ENCODE results near the gene PTPRM.

DNA sequence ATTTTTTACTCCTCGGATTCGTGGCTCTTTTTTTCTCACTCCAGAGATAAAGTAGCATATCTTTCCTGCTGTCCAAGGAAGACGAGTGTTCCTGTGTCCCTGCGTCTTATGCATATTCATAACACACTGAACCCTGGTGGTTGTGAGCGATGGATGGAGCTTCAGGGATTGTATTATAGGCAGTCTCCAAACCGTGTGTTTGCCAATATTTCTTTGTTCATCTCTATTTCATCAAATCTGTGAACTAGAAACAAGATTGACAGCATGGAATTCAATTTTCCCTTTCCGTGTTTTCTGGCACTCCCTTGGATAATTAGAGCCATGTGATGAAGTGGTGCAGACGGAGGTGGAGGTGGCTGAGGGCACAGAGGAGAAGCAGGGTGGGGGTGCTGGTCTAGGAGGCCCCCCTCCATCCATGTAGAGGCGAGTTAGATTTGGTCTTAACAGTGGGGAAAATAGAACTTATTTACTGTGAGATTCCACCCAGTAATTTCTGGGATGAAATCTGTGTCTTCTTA is 240.9 kb downstream of the PTPRM start:
- TF ChIP-seq RARB (CRISPR knock-in tag; IDR thresholded peaks at IDR 0.05): no peak
- no peak for TF ChIP-seq CREB5 (CRISPR knock-in tag; IDR thresholded peaks at IDR 0.05; ENCODE audit: low read depth)
- no peak for TF ChIP-seq PATZ1 (CRISPR knock-in tag; IDR thresholded peaks at IDR 0.05; ENCODE audit: borderline replicate concordance)

All from SK-N-SH treated with all-trans-retinoic acid at 6 μM for 48 hours (cell line).